ENCODE measurements around the gene SLC28A1. TPM values are rescaled to one million over a fixed set of nuclear protein-coding genes. Genes with fewer than 3 reads are reported as not detected.

Gene SLC28A1, protein sequence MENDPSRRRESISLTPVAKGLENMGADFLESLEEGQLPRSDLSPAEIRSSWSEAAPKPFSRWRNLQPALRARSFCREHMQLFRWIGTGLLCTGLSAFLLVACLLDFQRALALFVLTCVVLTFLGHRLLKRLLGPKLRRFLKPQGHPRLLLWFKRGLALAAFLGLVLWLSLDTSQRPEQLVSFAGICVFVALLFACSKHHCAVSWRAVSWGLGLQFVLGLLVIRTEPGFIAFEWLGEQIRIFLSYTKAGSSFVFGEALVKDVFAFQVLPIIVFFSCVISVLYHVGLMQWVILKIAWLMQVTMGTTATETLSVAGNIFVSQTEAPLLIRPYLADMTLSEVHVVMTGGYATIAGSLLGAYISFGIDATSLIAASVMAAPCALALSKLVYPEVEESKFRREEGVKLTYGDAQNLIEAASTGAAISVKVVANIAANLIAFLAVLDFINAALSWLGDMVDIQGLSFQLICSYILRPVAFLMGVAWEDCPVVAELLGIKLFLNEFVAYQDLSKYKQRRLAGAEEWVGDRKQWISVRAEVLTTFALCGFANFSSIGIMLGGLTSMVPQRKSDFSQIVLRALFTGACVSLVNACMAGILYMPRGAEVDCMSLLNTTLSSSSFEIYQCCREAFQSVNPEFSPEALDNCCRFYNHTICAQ
- not detected in 2 replicates for total RNA-seq

DNA sequence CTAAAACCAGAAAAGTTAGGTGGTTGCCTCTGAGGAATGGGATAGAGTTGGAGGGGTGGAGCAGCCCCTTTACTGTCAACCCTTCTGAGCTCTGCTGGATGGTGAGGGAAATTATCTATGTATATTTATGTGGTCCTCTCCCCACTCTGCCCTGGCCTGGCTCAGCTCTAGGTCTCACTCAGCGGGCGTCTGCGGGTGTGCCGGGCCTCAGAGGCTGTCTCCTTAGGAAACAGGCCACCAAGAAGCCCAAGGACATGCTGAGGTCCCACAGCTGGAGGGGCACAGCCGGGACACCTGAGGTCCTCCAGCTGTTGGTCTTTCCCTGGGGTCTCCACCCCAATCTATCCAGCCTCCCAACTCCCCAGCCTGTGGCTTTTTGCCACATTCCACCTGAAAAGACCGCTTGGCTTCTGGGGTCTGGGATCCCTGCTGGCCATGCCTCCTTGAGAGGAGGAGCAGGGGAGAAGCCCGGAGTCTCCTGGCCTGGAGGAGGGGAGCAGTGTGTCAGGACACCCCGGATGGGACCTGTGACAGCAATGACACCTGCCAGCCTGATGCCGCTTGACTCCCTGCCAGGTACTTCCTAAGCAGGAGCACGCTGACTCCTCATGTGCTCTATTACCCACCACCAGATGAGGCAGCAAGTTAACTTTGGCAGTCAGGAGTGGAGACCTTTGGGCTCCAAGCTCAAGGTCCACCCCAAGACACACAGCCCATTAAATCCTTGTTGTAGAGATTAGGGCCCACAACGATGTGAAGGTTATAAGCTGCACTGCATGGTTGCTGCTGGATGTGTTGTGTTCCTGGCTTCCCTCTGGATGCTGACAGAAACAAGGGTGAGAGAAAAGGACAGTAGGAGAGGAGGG is at the start of gene SLC28A1:
Gene SLC28A1, plus strand, starts transcription at position 747 of the 866 bp plus-strand sequence. CDS start 3,099 bp downstream, outside the sequence.

DNA sequence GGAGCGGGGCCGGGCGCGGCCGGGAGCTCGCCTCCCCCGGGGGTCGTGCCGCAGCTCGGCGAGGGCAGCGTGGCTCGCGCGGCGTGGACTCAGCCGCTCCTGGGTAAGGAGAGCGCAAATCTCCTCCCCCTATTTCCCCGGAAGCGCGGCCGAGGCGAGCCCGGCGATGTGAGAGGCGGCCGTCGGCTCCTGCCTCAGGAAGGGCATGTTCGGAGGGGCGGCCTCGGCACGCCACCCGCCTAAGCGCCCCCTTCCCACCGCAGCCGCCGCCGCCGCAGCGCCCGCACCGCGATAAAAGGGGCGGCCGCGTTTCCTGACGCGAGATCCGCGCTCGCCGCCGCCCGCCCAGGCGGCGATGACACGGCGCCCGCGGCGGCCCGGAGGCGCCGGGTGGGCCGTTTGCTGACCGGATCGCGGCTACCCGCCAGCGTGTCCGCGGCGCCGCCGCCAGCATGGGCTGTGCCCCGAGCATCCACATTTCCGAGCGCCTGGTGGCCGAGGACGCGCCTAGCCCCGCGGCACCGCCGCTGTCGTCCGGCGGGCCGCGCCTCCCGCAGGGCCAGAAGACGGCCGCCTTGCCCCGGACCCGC is 97.3 kb downstream of the SLC28A1 start, which contains the start of gene PDE8A:
Gene PDE8A, plus strand, starts transcription at position 146 of the 590 bp plus-strand sequence. Its CDS starts 307 bp downstream, at position 453.

Small RNA genes within 50 kb of the gene (small RNA-seq; reads per million reads assigned to genes)
- not detected for gene RF00402
- not detected for gene RNU6-339P
- gene RNU6-796P = not detected

Other genes starting within 250 kb of the SLC28A1 start
- gene WDR73, start 230.4 kb upstream of the SLC28A1 start, total RNA-seq = 31.6 and 35.2 TPM in 2 replicates
- gene NMB, start 226.5 kb upstream of the SLC28A1 start, total RNA-seq = 1.8 and 3.3 TPM in 2 replicates
- 118 and 134 TPM in 2 replicates for gene SEC11A, start 168.5 kb upstream of the SLC28A1 start, total RNA-seq
- gene ZNF592, start 136.1 kb upstream of the SLC28A1 start, total RNA-seq = 7.7 and 10.4 TPM in 2 replicates
- gene ALPK3, start 67.3 kb upstream of the SLC28A1 start, total RNA-seq = under 0.01 and 0.20 TPM in 2 replicates
- gene PDE8A, start 97.2 kb downstream of the SLC28A1 start, total RNA-seq = 19.8 and 23.7 TPM in 2 replicates

Measured in subcutaneous preadipocyte (primary cell).